PC-9 (cell line): ENCODE results near the gene GHRH.

Source experiments
- CTCF ChIP-seq: fragments of 200-600 bp; sonication (generic); conservative IDR thresholded peaks from 2 replicates; pipeline ENCODE4 v1.6.1; 2017; ENCODE audit warnings: mixed run types, antibody characterized with exemption, mild to moderate bottlenecking, moderate library complexity
- EZH2 ChIP-seq: fragments of 200-600 bp; sonication (generic); IDR thresholded peaks from 2 replicates; pipeline ENCODE4 v1.8.0; 2017; ENCODE audit warnings: antibody characterized with exemption, low read depth

DNA sequence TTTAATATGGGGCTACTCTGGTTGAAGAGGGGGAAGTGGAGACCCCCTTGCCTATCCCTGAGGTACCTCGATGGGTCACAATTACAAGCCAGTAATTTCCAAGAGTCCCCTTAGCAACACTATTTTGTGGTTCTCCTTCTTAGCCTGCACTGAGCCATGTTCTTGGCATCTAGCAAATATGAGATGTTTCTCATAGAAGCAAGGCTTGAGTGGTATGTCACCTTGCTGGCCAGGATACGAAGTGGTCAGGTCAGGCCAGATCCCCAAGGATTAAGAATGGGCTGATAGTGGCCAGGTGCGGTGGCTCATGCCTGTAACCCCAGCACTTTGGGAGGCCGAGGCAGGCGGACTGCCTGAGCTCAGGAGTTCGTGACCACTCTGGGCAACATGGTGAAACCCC is 2.1 kb upstream of the GHRH start:
- no peak for TF ChIP-seq CTCF
- TF ChIP-seq EZH2 = no peak
